CD1c-positive myeloid dendritic cell (primary cell): Measurements from ENCODE around the gene HYKK.
"Not testable (repeated sequence)": the region's sequence is repeated elsewhere in the genome, so short reads cannot be mapped to it uniquely, and the experiment has no call there.

Experiments used
- DNase-seq: peaks from one replicate; pipeline ENCODE4 v3.0.0-alpha.2; 2016; ENCODE audit errors: extremely low spot score

Gene HYKK

GRCh38 chr15:78506971-78507830, at the start of gene HYKK:
Gene HYKK, plus strand, starts transcription at chr15:78507577. Its CDS starts 5,512 bp downstream, at chr15:78513089.
- DNase-seq: peak; percentile 84

GRCh38 chr15:78460737-78461136, 46.6 kb upstream of the HYKK start:
- DNase-seq: no peak

GRCh38 chr15:78461171-78461888, 46.0 kb upstream of the HYKK start:
- DNase-seq: peak; percentile 16

- DNase-seq: no peak
Observed at GRCh38 chr15:78469031-78469430, 38.3 kb upstream of the HYKK start.

GRCh38 chr15:78477295-78477694, 30.1 kb upstream of the HYKK start:
- no peak for DNase-seq

- DNase-seq: no peak
Observed at GRCh38 chr15:78479650-78480049, 27.7 kb upstream of the HYKK start.

- no peak for DNase-seq
Observed at GRCh38 chr15:78481917-78482316, 25.5 kb upstream of the HYKK start.

- DNase-seq: no peak
Observed at GRCh38 chr15:78492872-78493271, 14.5 kb upstream of the HYKK start.

GRCh38 chr15:78501857-78502256, 5.5 kb upstream of the HYKK start:
- no peak for DNase-seq

GRCh38 chr15:78502641-78503040, 4.7 kb upstream of the HYKK start:
- no peak for DNase-seq

- no peak for DNase-seq
Observed at GRCh38 chr15:78507831-78508160, 419 bp downstream of the HYKK start.

- no peak for DNase-seq
Observed at GRCh38 chr15:78508272-78508671, 895 bp downstream of the HYKK start.

GRCh38 chr15:78509726-78510312, 2.4 kb downstream of the HYKK start:
- DNase-seq: no peak

GRCh38 chr15:78520035-78520434, 12.7 kb downstream of the HYKK start:
- not testable (repeated sequence) for DNase-seq

GRCh38 chr15:78524230-78524629, 16.9 kb downstream of the HYKK start:
- DNase-seq: no peak

- no peak for DNase-seq
Observed at GRCh38 chr15:78527325-78527724, 19.9 kb downstream of the HYKK start.

- no peak for DNase-seq
Observed at GRCh38 chr15:78533331-78533730, 26.0 kb downstream of the HYKK start.

GRCh38 chr15:78536134-78536533, 28.8 kb downstream of the HYKK start:
- peak; percentile 38 for DNase-seq

- no peak for DNase-seq
Observed at GRCh38 chr15:78537266-78537905, 30.0 kb downstream of the HYKK start.

- DNase-seq: no peak
Observed at GRCh38 chr15:78538358-78538757, 31.0 kb downstream of the HYKK start.

GRCh38 chr15:78539464-78540140, 32.2 kb downstream of the HYKK start:
- DNase-seq: not testable (repeated sequence)
